Fibroblast of pulmonary artery (primary cell): ENCODE measurements around the gene TSNAX.
A peak's percentile ranks its signal among the peaks of the same experiment; 100 is the strongest.

Experiments used
- DNase-seq: peaks from one replicate; pipeline ENCODE4 v3.0.0-alpha.2; 2010; ENCODE audit warnings: low read depth
- H3K4me3 ChIP-seq: replicated peaks from 2 replicates; pipeline ENCODE4 v1.5.1; 2011; ENCODE audit warnings: low read depth, mild to moderate bottlenecking, control low read depth, low read length, moderate library complexity
- CTCF ChIP-seq: IDR thresholded peaks from 2 replicates; pipeline ENCODE4 v1.5.1; 2011; ENCODE audit warnings: mild to moderate bottlenecking, control low read depth, low read length, inconsistent platforms; ENCODE audit errors: missing control alignments

The TSNAX gene

GRCh38 chr1:231596337-231596791 lies 67.9 kb downstream of the TSNAX start:
- no peak overlapping the region for H3K4me3 ChIP-seq
- no peak for TF ChIP-seq CTCF
- DNase-seq: no peak

- H3K4me3 ChIP-seq: no peak overlapping the region
- no peak for TF ChIP-seq CTCF
- no peak for DNase-seq
Measured at GRCh38 chr1:231597971-231598370, 69.5 kb downstream of the TSNAX start.

GRCh38 chr1:231600458-231600976 lies 72.0 kb downstream of the TSNAX start:
- TF ChIP-seq CTCF: no peak

GRCh38 chr1:231601824-231602672 lies 73.6 kb downstream of the TSNAX start:
- DNase-seq: peak; percentile 16
- no peak overlapping the region for H3K4me3 ChIP-seq
- TF ChIP-seq CTCF: no peak

More at GRCh38 chr1:231600458-231600976, 72.0 kb downstream of the TSNAX start:
- DNase-seq: peak; percentile 39
- H3K4me3 ChIP-seq: no peak overlapping the region

GRCh38 chr1:231602673-231602984 lies 74.2 kb downstream of the TSNAX start:
- TF ChIP-seq CTCF: no peak
- H3K4me3 ChIP-seq: no peak overlapping the region
- no peak for DNase-seq

- DNase-seq: peak; percentile 70
Measured at GRCh38 chr1:231603598-231604275, 75.3 kb downstream of the TSNAX start.

More at GRCh38 chr1:231603598-231604275, 75.3 kb downstream of the TSNAX start:
- peak overlapping the region; percentile 61 for H3K4me3 ChIP-seq
- TF ChIP-seq CTCF: peak; percentile 75
